ENCODE results near the gene P2RY2.

GRCh38 chr11:73203790-73204189 lies 14.3 kb upstream of the P2RY2 start:
- TF ChIP-seq POLR2A (IDR thresholded peaks at IDR 0.05; ENCODE audit: low read depth, low read length), result no peak
- no peak for TF ChIP-seq CREB1 (IDR thresholded peaks at IDR 0.05; ENCODE audit: low read depth)
- TF ChIP-seq EZH2 (IDR thresholded peaks at IDR 0.05; ENCODE audit: borderline replicate concordance, control insufficient read depth, low read depth, low read length), result no peak
- TF ChIP-seq CTCF (IDR thresholded peaks at IDR 0.05 in 2 of 3, conservative IDR thresholded peaks at IDR 0.05 in 1 of 3; ENCODE audit: control insufficient read depth in 2 of 3, extremely low read depth in 1 of 3, insufficient read depth in 1 of 3, low read depth in 3 of 3, low read length in 3 of 3), result no peak
- no peak for TF ChIP-seq YY1 (IDR thresholded peaks at IDR 0.05; ENCODE audit: low read depth, low read length)
- no peak for TF ChIP-seq USF2 (IDR thresholded peaks at IDR 0.05; ENCODE audit: borderline replicate concordance, low read depth, low read length)
- no peak for TF ChIP-seq RUNX3 (IDR thresholded peaks at IDR 0.05; ENCODE audit: low read length)
- no peak for TF ChIP-seq REST (IDR thresholded peaks at IDR 0.05; ENCODE audit: low read depth, low read length)
- TF ChIP-seq TCF3 (IDR thresholded peaks at IDR 0.05; ENCODE audit: borderline replicate concordance, insufficient read depth, low read depth, low read length), result no peak

Data from GM12878 (cell line).